Measurements from ENCODE around the gene CEP85.

Gene CEP85

GRCh38 chr1:26233903-26234643 lies at the start of gene CEP85:
CEP85 (plus strand) TSS chr1:26234200; CDS start chr1:26239784, 5,584 bp downstream.
- peak; percentile 97 for DNase-seq

- no peak for DNase-seq
Measured at GRCh38 chr1:26184883-26185282, 49.1 kb upstream of the CEP85 start.

- no peak for DNase-seq
Measured at GRCh38 chr1:26187882-26188281, 46.1 kb upstream of the CEP85 start.

- no peak for DNase-seq
Measured at GRCh38 chr1:26188477-26188876, 45.5 kb upstream of the CEP85 start.

GRCh38 chr1:26189331-26189730 lies 44.7 kb upstream of the CEP85 start:
- DNase-seq, result no peak

GRCh38 chr1:26189751-26190275 lies 44.2 kb upstream of the CEP85 start:
- no peak for DNase-seq

- peak; percentile 45 for DNase-seq
Measured at GRCh38 chr1:26190373-26190987, 43.5 kb upstream of the CEP85 start, which contains the start of gene CATSPER4. CATSPER4 (plus strand) TSS chr1:26190602; CDS start chr1:26190628, 26 bp downstream.

- no peak for DNase-seq
Measured at GRCh38 chr1:26191739-26192138, 42.3 kb upstream of the CEP85 start.

- no peak for DNase-seq
Measured at GRCh38 chr1:26195805-26196204, 38.2 kb upstream of the CEP85 start.

GRCh38 chr1:26197301-26197700 lies 36.7 kb upstream of the CEP85 start:
- DNase-seq, result no peak

- no peak for DNase-seq
Measured at GRCh38 chr1:26197813-26198212, 36.2 kb upstream of the CEP85 start.

GRCh38 chr1:26200413-26200812 lies 33.6 kb upstream of the CEP85 start:
- no peak for DNase-seq

GRCh38 chr1:26203642-26204318 lies 30.2 kb upstream of the CEP85 start:
- no peak for DNase-seq

- DNase-seq, result no peak
Measured at GRCh38 chr1:26210147-26210870, 23.7 kb upstream of the CEP85 start.

- DNase-seq, result no peak
Measured at GRCh38 chr1:26212726-26213125, 21.3 kb upstream of the CEP85 start.

GRCh38 chr1:26213335-26213905 lies 20.6 kb upstream of the CEP85 start:
- DNase-seq, result no peak

- no peak for DNase-seq
Measured at GRCh38 chr1:26215246-26215645, 18.8 kb upstream of the CEP85 start.

GRCh38 chr1:26218906-26219494 lies 15.0 kb upstream of the CEP85 start:
- no peak for DNase-seq

- DNase-seq, result no peak
Measured at GRCh38 chr1:26220199-26220912, 13.6 kb upstream of the CEP85 start.

GRCh38 chr1:26221094-26221493 lies 12.9 kb upstream of the CEP85 start:
- DNase-seq, result no peak

GRCh38 chr1:26224606-26225005 lies 9.4 kb upstream of the CEP85 start:
- DNase-seq, result no peak
